WTC11 (cell line): ENCODE data around the gene VTN. TPM values are rescaled to one million over a fixed set of nuclear protein-coding genes. Genes with fewer than 3 reads are reported as not detected.

Source experiments
- ATAC-seq: fragments of 200-7000 bp; cut with Tn5 transposase; 2 replicates; pipeline ENCODE4 v1.10.0; 2021; ENCODE audit warnings: mild to moderate bottlenecking, moderate library complexity
- CTCF ChIA-PET: fragments of 300-600 bp; sonication (Branson Sonifier 250); formaldehyde crosslinking; loops from one replicate; lab custom pipeline; 2021; ENCODE audit warnings: antibody characterized with exemption; lab: Charles Lee
- POLR2A ChIA-PET: fragments of 350-600 bp; sonication (Branson Sonifier 250); formaldehyde crosslinking; loops from one replicate; lab custom pipeline; 2021; ENCODE audit warnings: antibody characterized with exemption; lab: Charles Lee
- DNase-seq: peaks from one replicate; pipeline ENCODE4 v3.0.0; 2021; ENCODE audit warnings: low spot score
- H3K27ac Mint-ChIP-seq: 2 replicates; pipeline ENCODE4 v1.8.0; 2021; ENCODE audit warnings: mixed read lengths
- H3K27me3 Mint-ChIP-seq: 2 replicates; pipeline ENCODE4 v1.8.0; 2021; ENCODE audit warnings: low read depth, mild to moderate bottlenecking, moderate library complexity, mixed read lengths
- H3K36me3 Mint-ChIP-seq: 2 replicates; pipeline ENCODE4 v1.8.0; 2021; ENCODE audit warnings: mixed read lengths
- H3K4me1 Mint-ChIP-seq: 2 replicates; pipeline ENCODE4 v1.8.0; 2022; ENCODE audit warnings: mixed read lengths
- H3K4me3 Mint-ChIP-seq: 2 replicates; pipeline ENCODE4 v1.8.0; 2021; ENCODE audit warnings: mild to moderate bottlenecking, moderate library complexity, mixed read lengths
- H3K9me3 Mint-ChIP-seq: 2 replicates; pipeline ENCODE4 v1.8.0; 2021; ENCODE audit warnings: mixed read lengths
- ATF1 ChIP-seq: sonication (generic); formaldehyde crosslinking; IDR thresholded peaks from 2 replicates; pipeline ENCODE4 v1.8.1; 2023; ENCODE audit warnings: mild to moderate bottlenecking, moderate library complexity, missing genetic modification reagents
- ATF2 ChIP-seq: sonication (generic); formaldehyde crosslinking; IDR thresholded peaks from 2 replicates; pipeline ENCODE4 v1.8.1; 2022; ENCODE audit warnings: low read depth, missing genetic modification reagents, borderline replicate concordance
- CREB1 ChIP-seq: sonication (generic); formaldehyde crosslinking; IDR thresholded peaks from 2 replicates; pipeline ENCODE4 v1.8.0; 2023; ENCODE audit warnings: mild to moderate bottlenecking, missing genetic modification reagents
- CREM ChIP-seq: sonication (generic); formaldehyde crosslinking; IDR thresholded peaks from 2 replicates; pipeline ENCODE4 v1.8.1; 2022; ENCODE audit warnings: mild to moderate bottlenecking, missing genetic modification reagents, moderate library complexity
- E2F1 ChIP-seq: sonication (generic); formaldehyde crosslinking; IDR thresholded peaks from 2 replicates; pipeline ENCODE4 v1.8.0; 2022; ENCODE audit warnings: mild to moderate bottlenecking, missing genetic modification reagents
- ELF4 ChIP-seq: sonication (generic); formaldehyde crosslinking; IDR thresholded peaks from 2 replicates; pipeline ENCODE4 v1.8.1; 2022; ENCODE audit warnings: low read depth, mild to moderate bottlenecking, moderate library complexity, missing genetic modification reagents
- GRHL2 ChIP-seq: fragments of 250-450 bp; sonication (Bioruptor Pico); IDR thresholded peaks from 2 replicates; pipeline ENCODE4 v1.8.0; 2022; ENCODE audit warnings: mild to moderate bottlenecking, moderate library complexity; ENCODE audit not compliant: insufficient replicate concordance, severe bottlenecking
- HMGXB4 ChIP-seq: sonication (generic); formaldehyde crosslinking; IDR thresholded peaks from 2 replicates; pipeline ENCODE4 v1.8.1; 2023; ENCODE audit warnings: mild to moderate bottlenecking, moderate library complexity, missing genetic modification reagents
- KAT7 ChIP-seq: sonication (generic); formaldehyde crosslinking; IDR thresholded peaks from 2 replicates; pipeline ENCODE4 v1.8.1; 2023; ENCODE audit warnings: missing genetic modification reagents, mild to moderate bottlenecking, borderline replicate concordance
- MAX ChIP-seq: sonication (generic); formaldehyde crosslinking; IDR thresholded peaks from 2 replicates; pipeline ENCODE4 v1.8.0; 2022; ENCODE audit warnings: mild to moderate bottlenecking, missing genetic modification reagents
- MLX ChIP-seq: sonication (generic); formaldehyde crosslinking; IDR thresholded peaks from 2 replicates; pipeline ENCODE4 v1.8.1; 2023; ENCODE audit warnings: mild to moderate bottlenecking, missing genetic modification reagents, moderate library complexity
- NR3C1 ChIP-seq: sonication (generic); formaldehyde crosslinking; conservative IDR thresholded peaks from 2 replicates; pipeline ENCODE4 v1.8.1; 2023; ENCODE audit warnings: low read depth, mild to moderate bottlenecking, missing genetic modification reagents
- PREB ChIP-seq: sonication (generic); formaldehyde crosslinking; IDR thresholded peaks from 2 replicates; pipeline ENCODE4 v1.8.1; 2022; ENCODE audit warnings: mild to moderate bottlenecking, missing genetic modification reagents, moderate library complexity, borderline replicate concordance
- RELA ChIP-seq: sonication (generic); formaldehyde crosslinking; IDR thresholded peaks from 2 replicates; pipeline ENCODE4 v1.8.1; 2022; ENCODE audit warnings: missing genetic modification reagents, mild to moderate bottlenecking, borderline replicate concordance
- SOX15 ChIP-seq: fragments of 250-450 bp; sonication (Bioruptor Pico); IDR thresholded peaks from 2 replicates; pipeline ENCODE4 v1.9.0; 2021; ENCODE audit warnings: mild to moderate bottlenecking
- ZNF138 ChIP-seq: sonication (generic); formaldehyde crosslinking; conservative IDR thresholded peaks from 2 replicates; pipeline ENCODE4 v1.8.1; 2022; ENCODE audit warnings: mild to moderate bottlenecking, moderate library complexity, missing genetic modification reagents
- ZNF263 ChIP-seq: sonication (generic); formaldehyde crosslinking; IDR thresholded peaks from 2 replicates; pipeline ENCODE4 v1.8.1; 2022; ENCODE audit warnings: low read depth, mild to moderate bottlenecking, moderate library complexity, missing genetic modification reagents
- ZNF317 ChIP-seq: sonication (generic); formaldehyde crosslinking; IDR thresholded peaks from 2 replicates; pipeline ENCODE4 v1.8.1; 2023; ENCODE audit warnings: low read depth, mild to moderate bottlenecking, moderate library complexity, missing genetic modification reagents, borderline replicate concordance
- ZNF532 ChIP-seq: fragments of 250-450 bp; sonication (Bioruptor Pico); IDR thresholded peaks from 2 replicates; pipeline ENCODE4 v1.9.0; 2021; ENCODE audit warnings: mild to moderate bottlenecking, borderline replicate concordance
- ZSCAN18 ChIP-seq: fragments of 250-450 bp; sonication (Bioruptor Pico); IDR thresholded peaks from 2 replicates; pipeline ENCODE4 v2.1.2; 2022; ENCODE audit warnings: mild to moderate bottlenecking, moderate library complexity
- total RNA-seq: library from RNA; stranded (reverse); gene quantifications from 3 replicates; pipeline ENCODE4 v1.2.3, GENCODE V29; 2021

The VTN gene
- total RNA-seq, 1 experiment from 2014 or later = 1.6 TPM

GRCh38 chr17:28327709-28328108, 42.4 kb downstream of the VTN start (continued):
- TF ChIP-seq KAT7 (no peak), ELF4 (CRISPR knock-in tag) (no peak), NR3C1 (CRISPR knock-in tag) (no peak)

GRCh38 chr17:28327031-28327607, 43.0 kb downstream of the VTN start:
- no peak for ATAC-seq
- TF ChIP-seq CREB1 (CRISPR knock-in tag) = no peak
- no peak for TF ChIP-seq ZSCAN18
- no peak for TF ChIP-seq SOX15 (CRISPR knock-in tag)
- no peak for TF ChIP-seq ATF2
- no peak for TF ChIP-seq ZNF263
- TF ChIP-seq MLX (CRISPR knock-in tag) = no peak
- no peak for TF ChIP-seq HMGXB4 (CRISPR knock-in tag)
- TF ChIP-seq ATF1 (CRISPR knock-in tag) = no peak
- no peak for TF ChIP-seq ZNF317
- no peak for TF ChIP-seq PREB
- H3K27ac Mint-ChIP-seq = no peak overlapping the region
- ChIA-PET CTCF (no interaction called here), POLR2A (no interaction called here)
- H3K27me3 Mint-ChIP-seq = no peaks in the 10 kb centered on the region
- H3K4me1 Mint-ChIP-seq = peaks cover 9% of the 10 kb centered on the region
- peaks cover 37% of the 10 kb centered on the region for H3K36me3 Mint-ChIP-seq
- no peak overlapping the region for H3K4me3 Mint-ChIP-seq
- no peaks in the 10 kb centered on the region for H3K9me3 Mint-ChIP-seq
- no peak for DNase-seq

GRCh38 chr17:28326114-28326513, 44.0 kb downstream of the VTN start:
- ChIA-PET CTCF (interaction anchor here (1.3 kb wide), 1 partner anchor 9 kb away, joined by 4 read pairs; the partner anchor contains the start of genes IFT20 and TNFAIP1), POLR2A (interaction anchor here (1.2 kb wide), 1 partner anchor 9 kb away, joined by 4 read pairs; the partner anchor contains the start of genes IFT20 and TNFAIP1)
- H3K4me1 Mint-ChIP-seq = peaks cover 18% of the 10 kb centered on the region
- no peak overlapping the region for H3K4me3 Mint-ChIP-seq
- H3K27me3 Mint-ChIP-seq = no peaks in the 10 kb centered on the region
- H3K9me3 Mint-ChIP-seq = no peaks in the 10 kb centered on the region
- no peak for ATAC-seq
- H3K36me3 Mint-ChIP-seq = peaks cover 39% of the 10 kb centered on the region
- H3K27ac Mint-ChIP-seq = no peak overlapping the region
- no peak for DNase-seq
- no peak for TF ChIP-seq ZNF532 (CRISPR knock-in tag)
- no peak for TF ChIP-seq CREM
- no peak for TF ChIP-seq MLX (CRISPR knock-in tag)
- TF ChIP-seq E2F1 = no peak
- no peak for TF ChIP-seq MAX (CRISPR knock-in tag)
- TF ChIP-seq NR3C1 (CRISPR knock-in tag) = no peak
- TF ChIP-seq ZNF138 (CRISPR knock-in tag) = no peak
- no peak for TF ChIP-seq GRHL2 (CRISPR knock-in tag)
- TF ChIP-seq RELA = no peak
